ENCODE data around the gene GSDME. TPM values are rescaled to one million over a fixed set of nuclear protein-coding genes. Genes with fewer than 3 reads are reported as not detected.

The GSDME gene
- total RNA-seq, 1 experiment from 2014 or later = 4.5 TPM

- Histone ChIP-seq H3K36me3 (ENCODE audit: control insufficient read depth, insufficient read depth, low read length) (no peaks in the 10 kb centered on the region), H3K27ac (ENCODE audit: low read length) (no peak overlapping the region), H3K4me1 (ENCODE audit: control insufficient read depth, insufficient read depth, low read length) (no peaks in the 10 kb centered on the region), H3K4me3 (ENCODE audit: low read depth in 2 of 2, low read length in 2 of 2) (no peak overlapping the region), H3K27me3 (ENCODE audit: control insufficient read depth, insufficient read depth, low read length) (no peaks in the 10 kb centered on the region), H3K9me3 (ENCODE audit: control insufficient read depth, insufficient read depth, low read depth, low read length) (no peaks in the 10 kb centered on the region)
- intact Hi-C loops (cut with micrococcal nuclease; ENCODE audit: unreplicated experiment) = loop anchor here (10.0 kb wide), 3 partner anchors 60 to 1140 kb away; no protein-coding TSS in a partner anchor
- in situ Hi-C loops (cut with HindIII; ENCODE audit: low pct_unique_long_range_greater_than_20kb, low sequenced_read_pairs) = no loop called here
- ATAC-seq = no peak
- no TSS peak for BruUV-seq (replicated peaks)
- POLR2A ChIA-PET = no interaction called here
- no peak for DNase-seq (ENCODE audit: low read depth, low spot score)
- TF ChIP-seq CTCF (IDR thresholded peaks at IDR 0.05) (no peak), TCF7L2 (IDR thresholded peaks at IDR 0.05; ENCODE audit: low read depth, low read length) (no peak)
- CTCF ChIA-PET = no interaction called here
Observed at GRCh38 chr7:24714676-24715010, 42.6 kb downstream of the GSDME start.

GRCh38 chr7:24713850-24714675 is 43.2 kb downstream of the GSDME start:
- no TSS peak for BruUV-seq (replicated peaks)
- in situ Hi-C loops (cut with HindIII; ENCODE audit: low pct_unique_long_range_greater_than_20kb, low sequenced_read_pairs) = no loop called here
- intact Hi-C loops (cut with micrococcal nuclease; ENCODE audit: unreplicated experiment) = loop anchor here (10.0 kb wide), 3 partner anchors 59 to 1139 kb away; no protein-coding TSS in a partner anchor
- Histone ChIP-seq H3K27me3 (ENCODE audit: control insufficient read depth, insufficient read depth, low read length) (no peaks in the 10 kb centered on the region), H3K27ac (ENCODE audit: low read length) (no peak overlapping the region), H3K4me3 (ENCODE audit: low read depth in 2 of 2, low read length in 2 of 2) (no peak overlapping the region), H3K9me3 (ENCODE audit: control insufficient read depth, insufficient read depth, low read depth, low read length) (no peaks in the 10 kb centered on the region), H3K4me1 (ENCODE audit: control insufficient read depth, insufficient read depth, low read length) (no peaks in the 10 kb centered on the region), H3K36me3 (ENCODE audit: control insufficient read depth, insufficient read depth, low read length) (no peaks in the 10 kb centered on the region)
- TF ChIP-seq CTCF (IDR thresholded peaks at IDR 0.05) = no peak
- no peak for TF ChIP-seq SIN3A (IDR thresholded peaks at IDR 0.05; ENCODE audit: borderline replicate concordance, insufficient read depth, low read depth, low read length)
- no peak for TF ChIP-seq REST (IDR thresholded peaks at IDR 0.05; ENCODE audit: insufficient read depth in 1 of 2, low read depth in 2 of 2, low read length in 1 of 2)
- TF ChIP-seq TCF7L2 (IDR thresholded peaks at IDR 0.05; ENCODE audit: low read depth, low read length) = no peak
- TF ChIP-seq POLR2AphosphoS5 (IDR thresholded peaks at IDR 0.05; ENCODE audit: low read depth, low read length) = no peak
- ChIA-PET CTCF (no interaction called here), POLR2A (no interaction called here)
- ATAC-seq = no peak
- DNase-seq (ENCODE audit: low read depth, low spot score) = no peak
